Activated CD8-positive, alpha-beta T cell treated with anti-CD3 and anti-CD28 coated beads for 36 hours (primary cell): ENCODE results near the gene KHDC1. TPM values are rescaled to one million over a fixed set of nuclear protein-coding genes. Genes with fewer than 3 reads are reported as not detected.
"Not testable (repeated sequence)": the region's sequence is repeated elsewhere in the genome, so short reads cannot be mapped to it uniquely, and the experiment has no call there.

Experiments
- ATAC-seq: fragments of 200-7000 bp; cut with Tn5 transposase; one replicate; pipeline ENCODE4 v1.10.0; 2021; ENCODE audit warnings: mild to moderate bottlenecking, moderate library complexity
- CTCF ChIA-PET: fragments of 350-600 bp; sonication (Branson Sonifier 250); formaldehyde crosslinking; loops from one replicate; lab custom pipeline; 2021; ENCODE audit warnings: antibody characterized with exemption; lab: Charles Lee
- POLR2A ChIA-PET: fragments of 350-600 bp; sonication (Branson Sonifier 250); formaldehyde crosslinking; loops from one replicate; lab custom pipeline; 2021; ENCODE audit warnings: antibody characterized with exemption; lab: Charles Lee
- DNase-seq: peaks from one replicate; pipeline ENCODE4 v3.0.0-alpha.2; 2020
- H3K27ac Mint-ChIP-seq: one replicate; pipeline ENCODE4 v1.8.0; 2021; ENCODE audit warnings: mild to moderate bottlenecking, mixed read lengths
- H3K27me3 Mint-ChIP-seq: one replicate; pipeline ENCODE4 v1.8.0; 2021; ENCODE audit warnings: mixed read lengths
- H3K36me3 Mint-ChIP-seq: one replicate; pipeline ENCODE4 v1.8.0; 2021; ENCODE audit warnings: low read depth, mixed read lengths
- H3K4me1 Mint-ChIP-seq: one replicate; pipeline ENCODE4 v1.8.0; 2021; ENCODE audit warnings: low read depth, mixed read lengths
- H3K4me3 Mint-ChIP-seq: one replicate; pipeline ENCODE4 v1.8.0; 2021; ENCODE audit warnings: mild to moderate bottlenecking, moderate library complexity, mixed read lengths
- H3K9me3 Mint-ChIP-seq: one replicate; pipeline ENCODE4 v1.8.0; 2021; ENCODE audit warnings: mixed read lengths
- intact Hi-C: fragments of 100-400 bp; cut with micrococcal nuclease; formaldehyde crosslinking; loops from one replicate; pipeline ENCODE4 v1.10.0; 2022
- total RNA-seq, 2 experiments: library from RNA; stranded (reverse); gene quantifications; one replicate each; pipeline ENCODE4 v1.2.3, GENCODE V29; 2021
- TF ChIP-seq, protein P1 (sequence below): fragments of 200-600 bp; IDR thresholded peaks from one replicate; pipeline ENCODE4 v1.8.0; 2022; ENCODE audit warnings: antibody characterized with exemption, mild to moderate bottlenecking

The KHDC1 gene
- total RNA-seq, 2 experiments from 2014 or later = 3.5 TPM

DNA sequence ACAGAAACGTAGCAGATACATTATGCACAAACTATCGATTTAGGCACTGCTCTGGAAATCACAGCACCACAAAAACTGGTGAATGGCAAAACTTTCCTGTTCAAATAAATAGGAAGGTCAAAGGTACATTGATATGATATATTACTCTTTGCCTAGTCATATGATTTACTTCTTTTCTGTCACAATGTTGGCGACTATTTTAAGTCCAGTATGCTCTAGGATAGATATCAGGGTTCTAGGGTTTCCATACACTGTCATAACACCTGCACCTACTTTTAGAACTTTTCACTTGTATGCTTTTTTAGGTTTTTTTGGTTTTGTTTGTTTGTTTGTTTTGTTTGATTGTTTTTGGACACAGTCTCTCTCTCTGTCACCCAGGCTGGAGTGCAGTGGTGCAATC, 62.7 kb downstream of the KHDC1 start:
- no peak overlapping the region for H3K27ac Mint-ChIP-seq
- no peaks in the 10 kb centered on the region for H3K9me3 Mint-ChIP-seq
- no peak overlapping the region for H3K4me3 Mint-ChIP-seq
- DNase-seq (no peak), ATAC-seq (no peak)
- H3K36me3 Mint-ChIP-seq = peaks cover 2% of the 10 kb centered on the region
- intact Hi-C loops = no loop called here
- no peaks in the 10 kb centered on the region for H3K27me3 Mint-ChIP-seq
- ChIA-PET CTCF (no interaction called here), POLR2A (no interaction called here)
- TF ChIP-seq, protein P1, sequence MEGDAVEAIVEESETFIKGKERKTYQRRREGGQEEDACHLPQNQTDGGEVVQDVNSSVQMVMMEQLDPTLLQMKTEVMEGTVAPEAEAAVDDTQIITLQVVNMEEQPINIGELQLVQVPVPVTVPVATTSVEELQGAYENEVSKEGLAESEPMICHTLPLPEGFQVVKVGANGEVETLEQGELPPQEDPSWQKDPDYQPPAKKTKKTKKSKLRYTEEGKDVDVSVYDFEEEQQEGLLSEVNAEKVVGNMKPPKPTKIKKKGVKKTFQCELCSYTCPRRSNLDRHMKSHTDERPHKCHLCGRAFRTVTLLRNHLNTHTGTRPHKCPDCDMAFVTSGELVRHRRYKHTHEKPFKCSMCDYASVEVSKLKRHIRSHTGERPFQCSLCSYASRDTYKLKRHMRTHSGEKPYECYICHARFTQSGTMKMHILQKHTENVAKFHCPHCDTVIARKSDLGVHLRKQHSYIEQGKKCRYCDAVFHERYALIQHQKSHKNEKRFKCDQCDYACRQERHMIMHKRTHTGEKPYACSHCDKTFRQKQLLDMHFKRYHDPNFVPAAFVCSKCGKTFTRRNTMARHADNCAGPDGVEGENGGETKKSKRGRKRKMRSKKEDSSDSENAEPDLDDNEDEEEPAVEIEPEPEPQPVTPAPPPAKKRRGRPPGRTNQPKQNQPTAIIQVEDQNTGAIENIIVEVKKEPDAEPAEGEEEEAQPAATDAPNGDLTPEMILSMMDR = no peak
- H3K4me1 Mint-ChIP-seq = no peaks in the 10 kb centered on the region

DNA sequence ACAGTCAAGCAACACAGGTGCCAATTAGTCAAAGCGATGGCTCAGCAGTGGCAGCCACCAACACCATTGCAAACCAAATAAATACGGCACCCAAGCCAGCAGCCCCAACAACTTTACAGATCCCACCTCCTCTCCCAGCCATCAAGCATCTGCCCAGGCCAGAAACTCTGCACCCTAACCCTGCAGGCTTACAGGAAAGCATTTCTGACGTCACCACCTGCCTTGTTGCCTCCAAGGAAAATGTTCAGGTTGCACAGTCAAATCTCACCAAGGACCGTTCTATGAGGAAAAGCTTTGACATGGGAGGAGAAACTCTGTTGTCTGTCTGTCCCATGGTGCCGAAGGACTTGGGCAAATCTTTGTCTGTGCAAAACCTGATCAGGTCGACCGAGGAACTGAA, 68.3 kb downstream of the KHDC1 start:
- H3K27me3 Mint-ChIP-seq = no peaks in the 10 kb centered on the region
- H3K27ac Mint-ChIP-seq = no peak overlapping the region
- ChIA-PET POLR2A (no interaction called here), CTCF (no interaction called here)
- no peak overlapping the region for H3K4me3 Mint-ChIP-seq
- H3K4me1 Mint-ChIP-seq = no peaks in the 10 kb centered on the region
- H3K9me3 Mint-ChIP-seq = no peaks in the 10 kb centered on the region
- intact Hi-C loops = no loop called here
- DNase-seq = no peak
- peaks cover 12% of the 10 kb centered on the region for H3K36me3 Mint-ChIP-seq
- no peak for ATAC-seq
- TF ChIP-seq, protein P1 = no peak

DNA sequence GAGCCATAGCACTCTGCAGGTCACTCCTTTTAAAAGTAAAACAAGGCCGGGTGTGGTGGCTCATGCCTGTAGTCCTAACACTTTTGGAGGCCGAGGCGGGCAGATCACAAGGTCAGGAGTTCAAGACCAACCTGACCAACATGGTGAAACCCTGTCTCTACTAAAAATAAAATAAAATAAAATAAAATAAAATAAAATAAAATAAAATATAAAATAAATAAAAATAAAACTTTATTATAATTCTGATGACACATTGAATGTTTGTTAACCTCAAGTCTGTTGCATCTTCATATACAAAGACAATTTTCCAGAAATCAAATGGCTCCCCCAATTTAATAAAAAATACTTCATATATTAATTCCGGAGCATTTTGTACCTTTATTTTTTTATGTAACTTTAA, 69.7 kb downstream of the KHDC1 start:
- H3K4me3 Mint-ChIP-seq, DNase-seq, H3K4me1 Mint-ChIP-seq, POLR2A ChIA-PET, intact Hi-C loops, H3K27me3 Mint-ChIP-seq, CTCF ChIA-PET, ATAC-seq, H3K9me3 Mint-ChIP-seq, H3K27ac Mint-ChIP-seq: not testable (repeated sequence)
- H3K36me3 Mint-ChIP-seq = peaks cover 12% of the 10 kb centered on the region

Other genes starting within 250 kb of the KHDC1 start
- gene KHDC1L, start 37.7 kb downstream of the KHDC1 start, total RNA-seq = not detected
- gene DPPA5, start 91.1 kb upstream of the KHDC1 start, total RNA-seq = not detected
- gene KHDC3L, start 99.5 kb upstream of the KHDC1 start, total RNA-seq = not detected
- not detected for gene OOEP, start 106.7 kb upstream of the KHDC1 start, total RNA-seq
- gene DDX43, start 131.6 kb upstream of the KHDC1 start, total RNA-seq = under 1 TPM; 0.16 to 0.31 TPM
- gene CGAS, start 189.1 kb upstream of the KHDC1 start, total RNA-seq = 10 to 100 TPM; 21.1 to 23.2 TPM
- gene MTO1, start 198.5 kb upstream of the KHDC1 start, total RNA-seq = 10 to 100 TPM; 42.1 to 43.2 TPM